AG09309 (cell line): ENCODE measurements around the gene BPNT1.
"Not testable (repeated sequence)": the region's sequence is repeated elsewhere in the genome, so short reads cannot be mapped to it uniquely, and the experiment has no call there.

Source experiments
- DNase-seq: peaks from one replicate; pipeline ENCODE4 v3.0.0-alpha.2; 2010; ENCODE audit warnings: low read depth
- H3K4me3 ChIP-seq: 2 replicates; pipeline ENCODE4 v1.5.1; 2011; ENCODE audit warnings: mild to moderate bottlenecking, low read depth, low read length, moderate library complexity; ENCODE audit not compliant: control insufficient read depth
- CTCF ChIP-seq: IDR thresholded peaks from 2 replicates; pipeline ENCODE4 v1.5.1; 2011; ENCODE audit warnings: mild to moderate bottlenecking, low read depth, low read length, inconsistent platforms; ENCODE audit not compliant: insufficient read depth, control insufficient read depth; ENCODE audit errors: missing control alignments

Gene BPNT1

GRCh38 chr1:220123889-220124288, 34.3 kb upstream of the BPNT1 start:
- TF ChIP-seq CTCF = peak; percentile 32
- no peak for DNase-seq
- H3K4me3 ChIP-seq = no peak overlapping the region

GRCh38 chr1:220123066-220123465, 33.5 kb upstream of the BPNT1 start:
- DNase-seq = no peak
- H3K4me3 ChIP-seq = no peak overlapping the region
- no peak for TF ChIP-seq CTCF

- no peak for DNase-seq
- H3K4me3 ChIP-seq = no peak overlapping the region
- no peak for TF ChIP-seq CTCF
Measured at GRCh38 chr1:220121791-220122530, 32.4 kb upstream of the BPNT1 start.

- TF ChIP-seq CTCF = no peak
- no peak for DNase-seq
- H3K4me3 ChIP-seq = no peak overlapping the region
Measured at GRCh38 chr1:220119043-220119512, 29.5 kb upstream of the BPNT1 start.

- H3K4me3 ChIP-seq = no peak overlapping the region
- TF ChIP-seq CTCF = peak; percentile 60
- no peak for DNase-seq
Measured at GRCh38 chr1:220113136-220113695, 23.6 kb upstream of the BPNT1 start.

GRCh38 chr1:220112600-220112999, 23.0 kb upstream of the BPNT1 start:
- not testable (repeated sequence) for DNase-seq, H3K4me3 ChIP-seq

GRCh38 chr1:220110473-220110872, 20.9 kb upstream of the BPNT1 start:
- not testable (repeated sequence) for H3K4me3 ChIP-seq, DNase-seq

- no peak for TF ChIP-seq CTCF
- no peak overlapping the region for H3K4me3 ChIP-seq
- no peak for DNase-seq
Measured at GRCh38 chr1:220099826-220100225, 10.2 kb upstream of the BPNT1 start.
